Astrocyte of the cerebellum (primary cell): ENCODE data around the gene ICE2.

Experiments
- DNase-seq: peaks from one replicate; pipeline ENCODE4 v3.0.0-alpha.2; 2011; ENCODE audit warnings: low read depth
- H3K4me3 ChIP-seq: 2 replicates; pipeline ENCODE4 v1.5.1; 2011; ENCODE audit warnings: mild to moderate bottlenecking, low read depth, low read length, moderate library complexity
- CTCF ChIP-seq: IDR thresholded peaks from 2 replicates; pipeline ENCODE4 v1.5.1; 2012; ENCODE audit warnings: low read length, low read depth, moderate library complexity, mild to moderate bottlenecking; ENCODE audit errors: missing control alignments
- in situ Hi-C: cut with HindIII; loops from 2 replicates; pipeline ENCODE4 v1.10.0; 2017; ENCODE audit warnings: low sequenced_read_pairs

Gene ICE2

GRCh38 chr15:60425461-60425860, 53.5 kb downstream of the ICE2 start:
- no peak for DNase-seq
- H3K4me3 ChIP-seq = no peak overlapping the region
- no peak for TF ChIP-seq CTCF
- in situ Hi-C loops = loop anchor here (5.0 kb wide), 1 partner anchor 33 kb away; no protein-coding TSS in a partner anchor

- no peak for TF ChIP-seq CTCF
- no peak for DNase-seq
- H3K4me3 ChIP-seq = no peak overlapping the region
- in situ Hi-C loops = no loop called here
These were observed 54.9 kb downstream of the ICE2 start for GRCh38 chr15:60424006-60424405.

- no peak for TF ChIP-seq CTCF
- DNase-seq = peak; percentile 82
- no peak overlapping the region for H3K4me3 ChIP-seq
- in situ Hi-C loops = no loop called here
These were observed 55.4 kb downstream of the ICE2 start for GRCh38 chr15:60423537-60423936.

GRCh38 chr15:60421544-60421943, 57.4 kb downstream of the ICE2 start:
- no peak for TF ChIP-seq CTCF
- in situ Hi-C loops = no loop called here
- H3K4me3 ChIP-seq = no peak overlapping the region
- peak; percentile 63 for DNase-seq

GRCh38 chr15:60420203-60420716, 58.7 kb downstream of the ICE2 start:
- no peak overlapping the region for H3K4me3 ChIP-seq
- DNase-seq = no peak
- in situ Hi-C loops = no loop called here
- no peak for TF ChIP-seq CTCF

GRCh38 chr15:60419753-60420152, 59.2 kb downstream of the ICE2 start:
- in situ Hi-C loops = no loop called here
- no peak overlapping the region for H3K4me3 ChIP-seq
- no peak for TF ChIP-seq CTCF
- DNase-seq = no peak

GRCh38 chr15:60418096-60418495, 60.8 kb downstream of the ICE2 start:
- TF ChIP-seq CTCF = no peak
- in situ Hi-C loops = no loop called here
- no peak overlapping the region for H3K4me3 ChIP-seq
- DNase-seq = no peak
